Measurements from ENCODE around the gene ANGPTL2. TPM values are rescaled to one million over a fixed set of nuclear protein-coding genes. Genes with fewer than 3 reads are reported as not detected.
"Not testable (repeated sequence)": the region's sequence is repeated elsewhere in the genome, so short reads cannot be mapped to it uniquely, and the experiment has no call there.

Gene ANGPTL2
- total RNA-seq, 4 donors from 2014 or later: 17.3 to 21.3 (median 19.8) TPM

- Histone ChIP-seq H3K4me1 (peaks cover 9% of the 10 kb centered on the region), H3K4me3 (no peak overlapping the region), H3K9me3 (no peaks in the 10 kb centered on the region), H3K36me3 (no peaks in the 10 kb centered on the region), H3K27ac (no peak overlapping the region), H3K27me3 (no peaks in the 10 kb centered on the region)
- peak in 1 of 2 donors; percentile 36 for DNase-seq (ENCODE audit: low spot score in 2 of 2)
- 100% methylated on average over 2 of the region's 4 CpGs for WGBS
- TF ChIP-seq POLR2AphosphoS5 (IDR thresholded peaks at IDR 0.05) (no peak), EP300 (IDR thresholded peaks at IDR 0.05) (no peak), POLR2A (IDR thresholded peaks at IDR 0.05) (no peak)
- TF ChIP-seq, protein P1, sequence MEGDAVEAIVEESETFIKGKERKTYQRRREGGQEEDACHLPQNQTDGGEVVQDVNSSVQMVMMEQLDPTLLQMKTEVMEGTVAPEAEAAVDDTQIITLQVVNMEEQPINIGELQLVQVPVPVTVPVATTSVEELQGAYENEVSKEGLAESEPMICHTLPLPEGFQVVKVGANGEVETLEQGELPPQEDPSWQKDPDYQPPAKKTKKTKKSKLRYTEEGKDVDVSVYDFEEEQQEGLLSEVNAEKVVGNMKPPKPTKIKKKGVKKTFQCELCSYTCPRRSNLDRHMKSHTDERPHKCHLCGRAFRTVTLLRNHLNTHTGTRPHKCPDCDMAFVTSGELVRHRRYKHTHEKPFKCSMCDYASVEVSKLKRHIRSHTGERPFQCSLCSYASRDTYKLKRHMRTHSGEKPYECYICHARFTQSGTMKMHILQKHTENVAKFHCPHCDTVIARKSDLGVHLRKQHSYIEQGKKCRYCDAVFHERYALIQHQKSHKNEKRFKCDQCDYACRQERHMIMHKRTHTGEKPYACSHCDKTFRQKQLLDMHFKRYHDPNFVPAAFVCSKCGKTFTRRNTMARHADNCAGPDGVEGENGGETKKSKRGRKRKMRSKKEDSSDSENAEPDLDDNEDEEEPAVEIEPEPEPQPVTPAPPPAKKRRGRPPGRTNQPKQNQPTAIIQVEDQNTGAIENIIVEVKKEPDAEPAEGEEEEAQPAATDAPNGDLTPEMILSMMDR (IDR thresholded peaks at IDR 0.05): no peak
Observed at GRCh38 chr9:127153501-127153900, 31.1 kb upstream of the ANGPTL2 start.

- H3K4me1 ChIP-seq: peaks cover 4% of the 10 kb centered on the region
- H3K27ac ChIP-seq: no peak overlapping the region
- WGBS: 98% methylated on average over 6 of the region's 6 CpGs
- DNase-seq (ENCODE audit: low spot score in 2 of 2): no peak
- no peak overlapping the region for H3K4me3 ChIP-seq
- no peaks in the 10 kb centered on the region for H3K27me3 ChIP-seq
- no peaks in the 10 kb centered on the region for H3K36me3 ChIP-seq
- H3K9me3 ChIP-seq: no peaks in the 10 kb centered on the region
- TF ChIP-seq POLR2AphosphoS5 (IDR thresholded peaks at IDR 0.05): no peak
- no peak for TF ChIP-seq POLR2A (IDR thresholded peaks at IDR 0.05)
- TF ChIP-seq, protein P1 (IDR thresholded peaks at IDR 0.05): no peak
- no peak for TF ChIP-seq EP300 (IDR thresholded peaks at IDR 0.05)
Observed at GRCh38 chr9:127149463-127150390, 27.3 kb upstream of the ANGPTL2 start.

DNA sequence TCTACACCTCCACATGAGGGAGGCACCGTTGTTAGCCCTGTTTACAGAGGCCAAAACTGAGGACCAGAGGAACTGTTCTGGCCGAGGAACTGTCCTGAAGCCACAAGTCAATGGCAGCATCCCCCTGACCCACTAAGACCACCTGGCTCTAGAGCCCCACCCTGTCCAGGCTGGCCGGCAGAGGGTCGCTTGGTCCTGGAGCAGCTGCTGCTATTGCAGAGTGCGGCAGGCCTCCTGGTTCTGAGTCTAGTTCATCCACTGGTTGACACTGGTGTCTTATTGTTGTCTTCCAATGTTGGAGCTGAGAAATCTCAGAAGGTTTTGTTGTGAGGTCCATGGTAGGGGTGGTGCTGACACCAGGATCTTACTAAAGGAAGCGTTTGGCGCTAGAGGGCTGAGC, 26.6 kb upstream of the ANGPTL2 start:
- Histone ChIP-seq H3K27me3 (no peaks in the 10 kb centered on the region), H3K27ac (no peak overlapping the region), H3K4me3 (no peak overlapping the region), H3K9me3 (no peaks in the 10 kb centered on the region), H3K4me1 (peaks cover 2% of the 10 kb centered on the region), H3K36me3 (no peaks in the 10 kb centered on the region)
- DNase-seq (ENCODE audit: low spot score in 2 of 2): peak in 1 of 2 donors; percentile 71
- TF ChIP-seq EP300 (IDR thresholded peaks at IDR 0.05) (no peak), POLR2AphosphoS5 (IDR thresholded peaks at IDR 0.05) (no peak), POLR2A (IDR thresholded peaks at IDR 0.05) (no peak)
- TF ChIP-seq, protein P1 (IDR thresholded peaks at IDR 0.05): no peak
- WGBS: 94% methylated on average over 4 of the region's 7 CpGs

DNA sequence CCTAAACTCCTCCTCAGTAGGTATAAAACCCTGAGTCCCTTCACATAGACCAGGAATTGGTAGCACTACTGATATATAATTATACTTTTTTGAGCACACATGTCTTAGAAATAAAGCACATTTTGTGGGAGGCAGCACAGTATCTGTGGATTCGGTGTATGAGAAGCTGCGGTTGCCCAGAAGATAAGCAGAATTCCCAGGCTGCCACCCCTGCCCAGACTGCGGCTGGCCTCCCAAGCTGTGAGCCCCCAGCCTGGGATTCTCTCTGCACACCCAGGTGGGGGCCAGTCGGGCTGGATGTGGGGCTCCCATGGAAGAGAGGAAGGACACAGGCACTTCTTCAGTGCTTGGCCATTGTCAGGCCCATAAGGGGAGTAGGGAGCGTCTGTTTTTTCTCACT, 25.6 kb upstream of the ANGPTL2 start:
- no peaks in the 10 kb centered on the region for H3K27me3 ChIP-seq
- DNase-seq (ENCODE audit: low spot score in 2 of 2): no peak
- no peaks in the 10 kb centered on the region for H3K36me3 ChIP-seq
- no peaks in the 10 kb centered on the region for H3K9me3 ChIP-seq
- 94% methylated on average over 5 of the region's 5 CpGs for WGBS
- H3K27ac ChIP-seq: no peak overlapping the region
- TF ChIP-seq, protein P1 (IDR thresholded peaks at IDR 0.05): no peak
- TF ChIP-seq POLR2A (IDR thresholded peaks at IDR 0.05) (no peak), EP300 (IDR thresholded peaks at IDR 0.05) (no peak), POLR2AphosphoS5 (IDR thresholded peaks at IDR 0.05) (no peak)
- H3K4me3 ChIP-seq: no peak overlapping the region
- H3K4me1 ChIP-seq: no peaks in the 10 kb centered on the region

- H3K36me3 ChIP-seq: no peaks in the 10 kb centered on the region
- no peak for TF ChIP-seq POLR2AphosphoS5 (IDR thresholded peaks at IDR 0.05)
- no peak for TF ChIP-seq POLR2A (IDR thresholded peaks at IDR 0.05)
- TF ChIP-seq, protein P1 (IDR thresholded peaks at IDR 0.05): no peak
- TF ChIP-seq EP300 (IDR thresholded peaks at IDR 0.05): no peak
- H3K27me3 ChIP-seq: no peaks in the 10 kb centered on the region
- H3K4me3 ChIP-seq: no peak overlapping the region
- no peak for DNase-seq (ENCODE audit: low spot score in 2 of 2)
- WGBS: 64% methylated on average over 2 of the region's 2 CpGs
- no peak overlapping the region for H3K27ac ChIP-seq
- H3K4me1 ChIP-seq: no peaks in the 10 kb centered on the region
- no peaks in the 10 kb centered on the region for H3K9me3 ChIP-seq
Observed at GRCh38 chr9:127147251-127147650, 24.8 kb upstream of the ANGPTL2 start.

- not testable (repeated sequence) for H3K27ac ChIP-seq
Observed at GRCh38 chr9:127146841-127147240, 24.4 kb upstream of the ANGPTL2 start.

More at GRCh38 chr9:127146841-127147240, 24.4 kb upstream of the ANGPTL2 start:
- not testable (repeated sequence) for H3K4me1 ChIP-seq; H3K36me3 ChIP-seq; H3K27me3 ChIP-seq; H3K4me3 ChIP-seq; H3K9me3 ChIP-seq; DNase-seq (ENCODE audit: low spot score in 2 of 2)
